IgD-negative memory B cell (primary cell): ENCODE data around the gene CELF1. TPM values are rescaled to one million over a fixed set of nuclear protein-coding genes. Genes with fewer than 3 reads are reported as not detected.

ENCODE experiments used
- H3K27ac Mint-ChIP-seq, 3 donors: one replicate each; pipeline ENCODE4 v1.8.0; 2020 to 2022; ENCODE audit warnings: mild to moderate bottlenecking in 3 of 3, mixed read lengths in 3 of 3, moderate library complexity in 1 of 3
- H3K27me3 Mint-ChIP-seq: one replicate; pipeline ENCODE4 v1.8.0; 2021; ENCODE audit warnings: mixed read lengths
- H3K36me3 Mint-ChIP-seq: one replicate; pipeline ENCODE4 v1.8.0; 2020; ENCODE audit warnings: mild to moderate bottlenecking, mixed read lengths
- H3K4me1 Mint-ChIP-seq, 3 donors: one replicate each; pipeline ENCODE4 v1.8.0; 2020 to 2022; ENCODE audit warnings: mixed read lengths in 3 of 3, mild to moderate bottlenecking in 1 of 3
- H3K4me3 Mint-ChIP-seq, 4 donors: one replicate each; pipeline ENCODE4 v1.8.0; 2020 to 2022; ENCODE audit warnings: mild to moderate bottlenecking in 4 of 4, mixed read lengths in 4 of 4, moderate library complexity in 3 of 4
- H3K9me3 Mint-ChIP-seq, 3 donors: one replicate each; pipeline ENCODE4 v1.8.0; 2020 to 2021; ENCODE audit warnings: mixed read lengths in 3 of 3, mild to moderate bottlenecking in 1 of 3
- polyA plus RNA-seq: library from polyadenylated mRNA; unstranded; fragments of 300-500 nt; fragmentation: Illumina TruSeq; gene quantifications from one replicate; pipeline ENCODE4 v1.2.3, GENCODE V29; 2021

The CELF1 gene
- polyA plus RNA-seq, 1 donor from 2014 or later = 78.6 TPM

- Mint-ChIP-seq H3K27ac (peak overlapping the region in 1 of 3 donors; percentile 15), H3K4me1 (peaks cover 47 to 56% (median 48%) of the 10 kb centered on the region in 3 donors), H3K4me3 (peak overlapping the region in 2 of 4 donors; percentile 12 to 68), H3K9me3 (no peaks in the 10 kb centered on the region), H3K27me3 (no peaks in the 10 kb centered on the region), H3K36me3 (peaks cover 6% of the 10 kb centered on the region)
Measured at GRCh38 chr11:47516984-47517853, 35.7 kb downstream of the CELF1 start.

GRCh38 chr11:47516155-47516554, 36.8 kb downstream of the CELF1 start:
- Mint-ChIP-seq H3K9me3 (no peaks in the 10 kb centered on the region), H3K27ac (peak overlapping the region in 2 of 3 donors; percentile 64 to 86), H3K4me3 (peak overlapping the region in 1 of 4 donors; percentile 41), H3K36me3 (peaks cover 6% of the 10 kb centered on the region), H3K4me1 (peaks cover 49 to 56% (median 52%) of the 10 kb centered on the region in 3 donors), H3K27me3 (no peaks in the 10 kb centered on the region)

GRCh38 chr11:47514825-47515647, 37.9 kb downstream of the CELF1 start:
- H3K36me3 Mint-ChIP-seq = peaks cover 6% of the 10 kb centered on the region

GRCh38 chr11:47512701-47513100, 40.2 kb downstream of the CELF1 start:
- peak overlapping the region; percentile 57 to 91 (median 63) for H3K27ac Mint-ChIP-seq
- no peaks in the 10 kb centered on the region for H3K9me3 Mint-ChIP-seq
- H3K36me3 Mint-ChIP-seq = peaks cover 3% of the 10 kb centered on the region
- H3K27me3 Mint-ChIP-seq = no peaks in the 10 kb centered on the region
- H3K4me1 Mint-ChIP-seq = peaks cover 56 to 65% (median 61%) of the 10 kb centered on the region in 3 donors
- H3K4me3 Mint-ChIP-seq = peak overlapping the region in 1 of 4 donors; percentile 60

More at GRCh38 chr11:47514825-47515647, 37.9 kb downstream of the CELF1 start:
- Mint-ChIP-seq H3K27me3 (no peaks in the 10 kb centered on the region), H3K27ac (peak overlapping the region; percentile 57 to 86 (median 86)), H3K4me3 (peak overlapping the region in 3 of 4 donors; percentile 41 to 71 (median 70)), H3K4me1 (peaks cover 53 to 61% (median 53%) of the 10 kb centered on the region in 3 donors), H3K9me3 (no peaks in the 10 kb centered on the region)

GRCh38 chr11:47511917-47512316, 41.0 kb downstream of the CELF1 start:
- peaks cover 3% of the 10 kb centered on the region for H3K36me3 Mint-ChIP-seq

GRCh38 chr11:47510209-47510608, 42.7 kb downstream of the CELF1 start:
- Mint-ChIP-seq H3K36me3 (peaks cover 3% of the 10 kb centered on the region), H3K27ac (peak overlapping the region in 2 of 3 donors; percentile 40 to 86), H3K4me3 (peak overlapping the region in 1 of 4 donors; percentile 5), H3K4me1 (peaks cover 56 to 69% (median 60%) of the 10 kb centered on the region in 3 donors), H3K9me3 (no peaks in the 10 kb centered on the region), H3K27me3 (no peaks in the 10 kb centered on the region)

More at GRCh38 chr11:47511917-47512316, 41.0 kb downstream of the CELF1 start:
- H3K4me3 Mint-ChIP-seq = peak overlapping the region in 1 of 4 donors; percentile 51
- no peaks in the 10 kb centered on the region for H3K27me3 Mint-ChIP-seq
- H3K4me1 Mint-ChIP-seq = peaks cover 59 to 69% (median 63%) of the 10 kb centered on the region in 3 donors
- H3K27ac Mint-ChIP-seq = peak overlapping the region in 2 of 3 donors; percentile 58 to 86
- no peaks in the 10 kb centered on the region for H3K9me3 Mint-ChIP-seq

GRCh38 chr11:47509077-47509536, 43.8 kb downstream of the CELF1 start:
- no peaks in the 10 kb centered on the region for H3K9me3 Mint-ChIP-seq
- peak overlapping the region in 3 of 4 donors; percentile 1 to 89 (median 72) for H3K4me3 Mint-ChIP-seq
- no peaks in the 10 kb centered on the region for H3K27me3 Mint-ChIP-seq
- H3K27ac Mint-ChIP-seq = peak overlapping the region; percentile 39 to 92 (median 72)
- H3K4me1 Mint-ChIP-seq = peaks cover 48 to 64% (median 52%) of the 10 kb centered on the region in 3 donors
- no peaks in the 10 kb centered on the region for H3K36me3 Mint-ChIP-seq

GRCh38 chr11:47508240-47508957, 44.5 kb downstream of the CELF1 start:
- no peaks in the 10 kb centered on the region for H3K27me3 Mint-ChIP-seq
- H3K36me3 Mint-ChIP-seq = no peaks in the 10 kb centered on the region
- H3K4me1 Mint-ChIP-seq = peaks cover 44 to 64% (median 51%) of the 10 kb centered on the region in 3 donors
- H3K4me3 Mint-ChIP-seq = peak overlapping the region in 3 of 4 donors; percentile 19 to 89 (median 72)
- no peaks in the 10 kb centered on the region for H3K9me3 Mint-ChIP-seq
- peak overlapping the region; percentile 39 to 92 (median 72) for H3K27ac Mint-ChIP-seq

GRCh38 chr11:47507563-47508239, 45.2 kb downstream of the CELF1 start:
- H3K4me1 Mint-ChIP-seq = peaks cover 47 to 64% (median 52%) of the 10 kb centered on the region in 3 donors
- H3K4me3 Mint-ChIP-seq = peak overlapping the region in 3 of 4 donors; percentile 1 to 78 (median 9)
- H3K27me3 Mint-ChIP-seq = no peaks in the 10 kb centered on the region
- peak overlapping the region; percentile 39 to 92 (median 72) for H3K27ac Mint-ChIP-seq
- H3K36me3 Mint-ChIP-seq = no peaks in the 10 kb centered on the region
- no peaks in the 10 kb centered on the region for H3K9me3 Mint-ChIP-seq

- Mint-ChIP-seq H3K27me3 (no peaks in the 10 kb centered on the region), H3K4me1 (peaks cover 48 to 66% (median 56%) of the 10 kb centered on the region in 3 donors), H3K9me3 (no peaks in the 10 kb centered on the region), H3K4me3 (peak overlapping the region in 2 of 4 donors; percentile 1 to 78), H3K36me3 (no peaks in the 10 kb centered on the region), H3K27ac (peak overlapping the region; percentile 39 to 92 (median 68))
Measured at GRCh38 chr11:47506795-47507562, 46.0 kb downstream of the CELF1 start.

GRCh38 chr11:47506373-47506772, 46.6 kb downstream of the CELF1 start:
- Mint-ChIP-seq H3K36me3 (no peaks in the 10 kb centered on the region), H3K9me3 (no peaks in the 10 kb centered on the region), H3K4me3 (no peak overlapping the region), H3K4me1 (peaks cover 46 to 62% (median 55%) of the 10 kb centered on the region in 3 donors), H3K27ac (peak overlapping the region in 2 of 3 donors; percentile 27 to 39), H3K27me3 (no peaks in the 10 kb centered on the region)

- no peak overlapping the region for H3K4me3 Mint-ChIP-seq
- no peaks in the 10 kb centered on the region for H3K27me3 Mint-ChIP-seq
- peak overlapping the region in 2 of 3 donors; percentile 9 to 42 for H3K27ac Mint-ChIP-seq
- no peaks in the 10 kb centered on the region for H3K9me3 Mint-ChIP-seq
- H3K36me3 Mint-ChIP-seq = no peaks in the 10 kb centered on the region
- H3K4me1 Mint-ChIP-seq = peaks cover 42 to 62% (median 59%) of the 10 kb centered on the region in 3 donors
Measured at GRCh38 chr11:47504910-47505309, 48.0 kb downstream of the CELF1 start.

- H3K9me3 Mint-ChIP-seq = no peaks in the 10 kb centered on the region
- peak overlapping the region in 1 of 3 donors; percentile 22 for H3K27ac Mint-ChIP-seq
- peaks cover 41 to 58% (median 56%) of the 10 kb centered on the region in 3 donors for H3K4me1 Mint-ChIP-seq
- no peaks in the 10 kb centered on the region for H3K36me3 Mint-ChIP-seq
- H3K4me3 Mint-ChIP-seq = no peak overlapping the region
- H3K27me3 Mint-ChIP-seq = no peaks in the 10 kb centered on the region
Measured at GRCh38 chr11:47503227-47503626, 49.7 kb downstream of the CELF1 start.
